ENCODE results near the gene SEPTIN8.

SEPTIN8 gene

DNA sequence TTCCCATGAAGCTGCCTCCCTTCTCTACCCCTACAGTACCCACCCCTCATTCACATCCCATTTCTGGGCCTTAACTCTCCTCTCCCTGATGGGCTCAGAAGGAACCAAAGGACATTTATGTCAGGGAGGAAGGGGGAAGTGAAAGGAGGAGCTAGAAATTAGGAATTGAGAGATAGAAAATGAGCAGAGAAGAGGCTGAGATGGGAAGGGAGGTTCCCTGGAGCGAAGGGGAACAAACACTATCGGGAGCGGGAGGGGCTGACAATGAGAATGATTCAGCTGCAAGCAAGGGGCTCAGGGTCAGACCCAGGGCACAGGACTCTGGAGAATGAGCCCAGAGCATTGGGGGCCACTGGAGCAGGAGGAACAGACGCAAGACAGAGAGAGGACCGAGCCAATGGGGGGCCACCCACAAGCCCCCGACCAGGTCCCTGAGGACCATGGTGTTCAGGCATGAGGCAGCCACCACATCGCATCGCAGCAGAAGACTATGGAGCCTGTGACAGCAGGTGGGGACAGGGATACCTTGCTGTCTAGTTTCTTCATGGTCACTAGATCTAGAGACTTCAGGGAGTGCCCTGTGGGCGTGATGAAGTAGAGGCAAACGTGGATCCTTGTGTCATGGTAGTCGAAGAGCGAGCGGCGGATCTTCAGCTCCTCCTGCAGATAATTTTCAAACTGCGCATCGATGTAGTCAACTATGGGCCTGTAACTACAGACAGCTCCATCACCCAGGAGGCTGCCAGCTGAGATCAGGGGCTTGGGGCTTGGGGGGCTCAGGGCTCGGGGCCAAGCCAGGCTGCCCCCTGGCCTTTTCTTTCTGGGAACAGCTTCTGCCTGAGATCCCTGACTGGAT lies 13.6 kb downstream of the SEPTIN8 start:
- H3K27me3 ChIP-seq (replicated peaks), result no peaks in the 10 kb centered on the region
- no peak for DNase-seq
- in situ Hi-C loops (cut with HindIII; ENCODE audit: low pct_ligation_motif_present, low sequenced_read_pairs), result no loop called here
- H3K27ac ChIP-seq, result no peak overlapping the region
- peaks cover 41% of the 10 kb centered on the region for H3K36me3 ChIP-seq (replicated peaks)
- H3K4me3 ChIP-seq (ENCODE audit: low read depth, low read length), result no peak overlapping the region
- TF ChIP-seq, protein P1, sequence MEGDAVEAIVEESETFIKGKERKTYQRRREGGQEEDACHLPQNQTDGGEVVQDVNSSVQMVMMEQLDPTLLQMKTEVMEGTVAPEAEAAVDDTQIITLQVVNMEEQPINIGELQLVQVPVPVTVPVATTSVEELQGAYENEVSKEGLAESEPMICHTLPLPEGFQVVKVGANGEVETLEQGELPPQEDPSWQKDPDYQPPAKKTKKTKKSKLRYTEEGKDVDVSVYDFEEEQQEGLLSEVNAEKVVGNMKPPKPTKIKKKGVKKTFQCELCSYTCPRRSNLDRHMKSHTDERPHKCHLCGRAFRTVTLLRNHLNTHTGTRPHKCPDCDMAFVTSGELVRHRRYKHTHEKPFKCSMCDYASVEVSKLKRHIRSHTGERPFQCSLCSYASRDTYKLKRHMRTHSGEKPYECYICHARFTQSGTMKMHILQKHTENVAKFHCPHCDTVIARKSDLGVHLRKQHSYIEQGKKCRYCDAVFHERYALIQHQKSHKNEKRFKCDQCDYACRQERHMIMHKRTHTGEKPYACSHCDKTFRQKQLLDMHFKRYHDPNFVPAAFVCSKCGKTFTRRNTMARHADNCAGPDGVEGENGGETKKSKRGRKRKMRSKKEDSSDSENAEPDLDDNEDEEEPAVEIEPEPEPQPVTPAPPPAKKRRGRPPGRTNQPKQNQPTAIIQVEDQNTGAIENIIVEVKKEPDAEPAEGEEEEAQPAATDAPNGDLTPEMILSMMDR (IDR thresholded peaks at IDR 0.05; ENCODE audit: low read depth, low read length, missing control alignments), result no peak

DNA sequence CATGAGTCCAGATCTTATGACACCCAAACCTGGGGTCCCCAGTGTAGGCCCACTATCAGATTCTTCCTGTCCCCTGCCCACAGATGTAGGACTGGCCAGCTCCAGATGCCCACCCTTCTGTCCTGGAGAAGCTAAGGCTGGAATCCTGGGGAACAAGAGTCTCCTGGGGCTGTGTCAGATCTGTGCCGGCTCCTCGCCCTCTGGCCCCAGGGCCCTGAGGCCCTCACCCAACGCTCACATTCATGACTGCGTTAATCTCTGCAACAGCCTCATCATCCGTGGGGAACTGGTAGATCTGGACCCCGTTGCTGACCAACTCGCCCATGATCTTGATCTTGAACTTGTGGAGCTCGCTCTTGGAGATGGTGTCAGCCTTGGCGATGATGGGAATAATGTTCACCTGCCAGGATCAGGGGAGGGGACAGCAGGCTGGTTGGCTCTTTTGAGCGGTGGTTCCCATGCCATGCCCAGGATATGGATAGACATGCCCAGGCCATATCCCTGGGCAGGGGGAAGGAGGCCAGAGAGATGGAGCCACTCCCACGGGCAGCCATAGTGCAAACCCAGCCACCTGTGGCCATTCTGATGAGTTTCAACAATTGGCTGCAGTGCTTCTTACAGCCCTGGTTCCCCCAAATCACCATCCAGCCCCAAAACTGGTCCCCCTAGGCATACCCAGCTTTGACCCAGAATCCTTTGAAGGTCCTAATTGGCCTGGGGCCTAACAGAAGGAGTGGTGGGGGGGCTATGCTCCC lies 14.6 kb downstream of the SEPTIN8 start:
- Histone ChIP-seq H3K27ac (no peak overlapping the region), H3K27me3 (replicated peaks) (no peaks in the 10 kb centered on the region), H3K4me3 (ENCODE audit: low read depth, low read length) (no peak overlapping the region), H3K36me3 (replicated peaks) (peaks cover 47% of the 10 kb centered on the region)
- in situ Hi-C loops (cut with HindIII; ENCODE audit: low pct_ligation_motif_present, low sequenced_read_pairs), result no loop called here
- DNase-seq, result no peak
- TF ChIP-seq, protein P1 (IDR thresholded peaks at IDR 0.05; ENCODE audit: low read depth, low read length, missing control alignments), result no peak

DNA sequence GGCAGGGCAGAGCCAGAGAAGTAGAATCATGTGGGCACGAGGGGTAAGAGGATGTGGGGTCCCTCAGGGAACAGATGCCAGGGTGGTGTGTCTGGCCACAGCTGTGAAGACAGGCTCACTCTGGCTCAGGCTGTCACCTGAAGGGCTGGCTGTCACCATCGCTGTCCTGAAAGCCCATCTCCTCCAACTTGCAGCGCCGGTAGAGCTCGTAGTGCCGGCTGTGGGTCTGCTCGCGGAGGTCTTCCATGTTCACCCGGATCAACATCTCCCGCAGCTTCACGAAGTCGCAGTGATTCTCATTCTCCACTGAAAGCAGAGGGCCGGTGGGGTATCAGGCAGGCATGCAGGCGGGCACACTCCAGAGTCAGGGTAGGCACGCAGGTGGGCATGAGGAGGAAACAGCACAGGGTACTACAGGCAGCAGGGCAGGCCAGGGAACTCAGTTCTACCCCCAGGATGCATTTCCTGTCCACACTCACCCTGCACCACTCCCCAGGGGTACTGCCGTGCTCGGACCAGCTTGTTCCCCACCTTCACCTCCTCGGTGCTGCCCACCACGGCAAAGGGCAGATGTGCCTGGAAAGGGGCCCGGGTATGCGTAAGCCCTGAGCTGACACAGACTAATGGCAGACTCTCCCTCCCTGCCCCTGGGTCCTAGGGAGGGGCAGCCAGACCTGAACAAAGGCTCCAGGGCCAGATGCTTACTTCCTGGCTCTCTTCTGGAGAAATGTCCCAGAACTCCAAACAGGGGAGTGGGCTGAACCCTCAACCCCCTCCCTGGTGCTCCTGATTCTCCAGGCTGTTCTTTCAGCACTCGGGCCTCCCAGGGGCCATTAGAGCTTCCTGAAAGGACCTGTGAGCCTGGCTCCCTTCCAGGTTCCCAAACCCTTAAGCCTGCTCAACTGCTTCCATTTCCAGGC lies 15.5 kb downstream of the SEPTIN8 start:
- in situ Hi-C loops (cut with HindIII; ENCODE audit: low pct_ligation_motif_present, low sequenced_read_pairs), result no loop called here
- peaks cover 47% of the 10 kb centered on the region for H3K36me3 ChIP-seq (replicated peaks)
- no peak for DNase-seq

DNA sequence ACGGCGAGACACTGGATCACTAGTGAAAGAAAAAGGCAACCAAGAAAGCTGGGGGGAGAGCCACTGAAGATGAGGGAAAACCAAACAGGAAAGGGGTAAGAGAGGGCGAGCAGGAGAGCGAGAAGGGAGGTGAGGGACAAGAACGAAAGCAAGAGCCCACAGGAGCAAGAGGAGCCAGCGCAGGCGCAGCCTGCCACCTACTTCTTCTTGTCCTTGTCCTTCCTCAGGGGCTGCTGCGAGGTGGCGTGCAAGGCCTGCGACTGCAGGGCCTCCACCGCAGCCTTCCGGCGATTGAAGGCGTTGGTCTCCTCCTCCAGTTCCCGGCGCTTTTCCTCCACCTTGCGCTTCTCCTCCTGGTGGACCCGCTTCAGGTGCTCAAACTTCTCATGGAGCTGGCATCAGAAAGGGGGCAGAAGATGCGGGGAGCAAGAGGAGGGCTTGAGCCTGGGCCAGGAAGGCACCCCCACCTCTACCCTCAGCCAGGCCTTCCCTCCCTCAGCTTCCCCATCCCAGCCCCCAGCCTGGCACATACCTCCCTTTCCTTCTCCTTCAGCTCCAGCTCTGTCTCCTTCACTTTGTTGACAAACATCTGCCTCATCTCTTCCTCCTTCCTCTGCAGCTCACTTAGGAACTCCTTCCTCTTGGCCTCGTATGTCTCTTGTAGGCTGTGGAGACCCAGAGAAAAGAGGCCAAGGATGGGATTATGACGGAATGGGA lies 16.3 kb downstream of the SEPTIN8 start:
- H3K4me3 ChIP-seq (ENCODE audit: low read depth, low read length), result no peak overlapping the region
- no peak overlapping the region for H3K27ac ChIP-seq
- TF ChIP-seq, protein P1 (IDR thresholded peaks at IDR 0.05; ENCODE audit: low read depth, low read length, missing control alignments), result no peak
- no peak for DNase-seq
- H3K36me3 ChIP-seq (replicated peaks), result peaks cover 47% of the 10 kb centered on the region
- H3K27me3 ChIP-seq (replicated peaks), result no peaks in the 10 kb centered on the region
- in situ Hi-C loops (cut with HindIII; ENCODE audit: low pct_ligation_motif_present, low sequenced_read_pairs), result no loop called here

More for the DNA sequence above, 15.5 kb downstream of the SEPTIN8 start:
- Histone ChIP-seq H3K27ac (no peak overlapping the region), H3K4me3 (ENCODE audit: low read depth, low read length) (no peak overlapping the region), H3K27me3 (replicated peaks) (no peaks in the 10 kb centered on the region)
- TF ChIP-seq, protein P1 (IDR thresholded peaks at IDR 0.05; ENCODE audit: low read depth, low read length, missing control alignments), result no peak

DNA sequence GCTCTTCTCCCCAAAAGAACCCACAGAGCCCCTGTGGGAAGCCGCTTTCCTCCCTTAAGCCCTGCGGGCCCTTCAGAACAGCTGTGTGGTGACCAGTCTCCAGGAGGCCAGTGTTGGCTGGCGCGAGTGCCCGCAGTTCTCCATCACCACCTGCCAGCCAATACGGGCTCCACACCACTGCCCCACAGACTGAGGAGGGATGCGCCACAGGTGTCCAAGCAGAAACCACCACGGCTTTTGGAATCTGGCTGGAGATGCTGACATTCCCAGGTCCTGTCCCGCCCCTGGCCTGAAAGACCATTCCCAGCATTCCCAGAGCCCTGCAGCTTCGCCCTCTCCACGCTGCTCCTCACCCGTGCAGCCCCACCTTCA lies 17.0 kb downstream of the SEPTIN8 start:
- TF ChIP-seq, protein P1 (IDR thresholded peaks at IDR 0.05; ENCODE audit: low read depth, low read length, missing control alignments), result no peak
- in situ Hi-C loops (cut with HindIII; ENCODE audit: low pct_ligation_motif_present, low sequenced_read_pairs), result no loop called here
- H3K36me3 ChIP-seq (replicated peaks), result peaks cover 47% of the 10 kb centered on the region

More for the DNA sequence above, 17.0 kb downstream of the SEPTIN8 start:
- Histone ChIP-seq H3K4me3 (ENCODE audit: low read depth, low read length) (no peak overlapping the region), H3K27ac (no peak overlapping the region), H3K27me3 (replicated peaks) (no peaks in the 10 kb centered on the region)
- DNase-seq, result no peak
